HK-2 (cell line): Measurements from ENCODE around the gene COMT.

Experiments
- DNase-seq: peaks from one replicate; pipeline ENCODE4 v3.0.0-alpha.2; 2018; ENCODE audit not compliant: unreplicated experiment

Gene COMT

DNA sequence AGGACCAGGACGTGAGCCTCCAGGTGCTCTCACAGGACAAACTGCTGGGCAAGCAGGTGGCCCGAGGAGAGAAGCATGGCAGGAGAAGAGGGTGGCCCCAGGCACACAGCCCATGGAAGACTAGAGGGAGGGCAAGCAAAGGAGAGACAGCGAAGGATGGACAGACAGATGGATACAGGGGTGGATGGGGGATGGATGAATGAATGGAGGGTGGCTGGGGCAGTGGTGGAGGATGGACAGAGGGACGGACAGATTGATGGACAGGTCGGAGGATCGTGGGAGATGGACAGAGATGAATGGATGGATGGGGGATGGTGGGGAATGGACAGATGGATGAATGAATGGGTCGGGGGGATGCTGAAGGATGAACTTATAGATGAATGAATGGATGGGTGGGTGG, 52.4 kb downstream of the COMT start:
- DNase-seq, result no peak

DNA sequence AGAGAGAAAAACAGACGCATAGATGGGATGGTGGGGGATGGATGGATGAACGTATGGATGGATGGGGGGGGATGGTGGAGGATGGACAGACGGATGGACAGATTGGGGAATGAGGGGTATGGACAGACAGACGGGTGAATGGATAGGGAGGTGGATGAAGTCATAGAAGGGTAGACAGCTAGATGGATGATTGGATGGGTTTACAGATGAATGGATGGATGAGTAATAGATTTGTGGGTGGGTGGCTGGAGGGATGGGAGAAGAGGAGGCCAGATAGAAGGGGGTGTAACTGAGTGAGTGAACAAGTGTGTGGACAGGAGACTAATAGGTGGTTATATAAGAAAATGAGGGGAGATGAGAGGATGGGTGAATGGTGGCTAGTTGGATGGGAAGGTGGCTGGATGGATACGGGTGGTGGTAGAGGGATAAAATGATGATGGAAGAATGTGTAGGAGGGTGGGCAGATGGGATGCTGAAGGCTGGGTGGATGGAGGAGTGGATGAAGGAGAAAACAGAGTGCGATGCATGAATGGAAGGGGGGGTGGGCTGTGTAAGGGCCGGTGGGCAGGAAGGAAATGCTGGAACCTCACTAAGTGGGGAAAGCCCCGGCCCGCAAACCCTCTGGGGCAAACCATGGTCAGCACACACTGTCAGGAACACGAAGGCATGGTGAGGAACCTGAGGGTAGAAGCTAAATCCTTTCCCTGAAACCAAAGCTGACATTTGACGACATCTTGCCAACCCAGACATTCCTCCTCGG, 53.5 kb downstream of the COMT start:
- DNase-seq, result no peak

DNA sequence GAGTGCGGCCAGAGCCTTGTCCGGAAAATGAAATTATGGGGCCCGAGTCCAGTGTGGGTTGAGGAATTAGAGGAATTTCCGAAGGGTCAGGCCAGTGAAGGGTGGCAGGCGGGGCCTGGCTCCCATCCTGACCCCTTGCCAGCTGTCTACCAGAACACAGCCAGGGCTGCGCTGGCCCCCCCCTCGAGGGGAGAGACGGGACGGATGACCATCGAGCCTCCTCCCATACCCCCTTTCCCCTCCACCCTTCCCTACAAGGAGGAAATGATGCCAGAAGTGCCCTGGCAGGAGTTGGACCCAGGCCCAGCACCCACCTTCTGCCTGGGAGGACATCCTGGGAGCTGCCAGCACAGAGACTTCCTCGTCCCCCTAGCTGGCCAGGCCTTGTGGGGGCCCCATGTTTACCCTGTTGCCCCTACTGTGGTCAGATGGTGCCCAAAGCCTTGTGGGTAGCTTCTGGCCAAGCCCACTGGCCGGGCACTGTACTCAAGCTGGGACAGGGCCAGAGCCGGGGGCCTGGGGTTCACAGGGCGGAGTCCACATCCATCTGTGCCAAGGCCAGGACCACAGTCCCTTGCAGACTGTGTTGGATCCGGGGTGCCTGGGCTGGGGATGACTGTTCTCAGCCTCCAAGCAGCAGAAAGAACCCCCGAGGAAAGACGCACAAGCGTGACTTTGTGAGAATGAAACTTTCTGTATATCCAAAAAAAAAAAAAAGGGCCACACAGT, 54.2 kb downstream of the COMT start:
- DNase-seq, result no peak

DNA sequence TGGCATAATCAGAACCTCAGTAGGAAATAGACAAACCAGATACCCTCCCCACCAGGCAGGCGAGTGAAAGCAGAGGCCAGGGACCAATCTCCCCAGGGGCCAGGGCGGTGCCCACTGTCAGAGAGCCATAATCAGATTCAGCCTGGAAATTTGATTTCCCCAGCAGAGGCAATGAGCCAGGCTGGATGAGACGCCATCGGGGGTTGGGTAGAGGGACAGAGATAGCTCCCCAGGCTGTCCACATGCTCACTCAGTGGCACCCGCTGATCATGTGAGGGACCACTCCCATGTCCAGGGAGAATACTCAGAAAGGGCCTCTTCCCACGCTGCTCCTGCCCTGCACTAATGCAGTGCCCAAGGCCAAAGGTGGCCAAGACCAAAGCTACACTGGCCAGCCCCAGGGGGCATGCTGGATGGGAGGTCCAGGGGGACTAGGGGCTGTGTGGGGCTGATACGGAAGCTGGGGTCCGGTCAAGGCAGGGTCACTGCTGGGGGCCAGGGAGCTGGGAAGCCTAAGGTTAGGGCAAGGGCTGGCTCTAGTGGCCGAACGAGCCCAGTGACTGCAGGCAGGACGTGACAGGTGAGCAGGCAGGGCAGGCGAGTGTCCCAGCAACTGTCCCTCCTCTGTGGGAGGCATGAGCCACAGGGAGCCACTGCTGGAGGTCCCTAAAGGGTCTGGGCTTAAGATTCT, 55.3 kb downstream of the COMT start:
- no peak for DNase-seq

DNA sequence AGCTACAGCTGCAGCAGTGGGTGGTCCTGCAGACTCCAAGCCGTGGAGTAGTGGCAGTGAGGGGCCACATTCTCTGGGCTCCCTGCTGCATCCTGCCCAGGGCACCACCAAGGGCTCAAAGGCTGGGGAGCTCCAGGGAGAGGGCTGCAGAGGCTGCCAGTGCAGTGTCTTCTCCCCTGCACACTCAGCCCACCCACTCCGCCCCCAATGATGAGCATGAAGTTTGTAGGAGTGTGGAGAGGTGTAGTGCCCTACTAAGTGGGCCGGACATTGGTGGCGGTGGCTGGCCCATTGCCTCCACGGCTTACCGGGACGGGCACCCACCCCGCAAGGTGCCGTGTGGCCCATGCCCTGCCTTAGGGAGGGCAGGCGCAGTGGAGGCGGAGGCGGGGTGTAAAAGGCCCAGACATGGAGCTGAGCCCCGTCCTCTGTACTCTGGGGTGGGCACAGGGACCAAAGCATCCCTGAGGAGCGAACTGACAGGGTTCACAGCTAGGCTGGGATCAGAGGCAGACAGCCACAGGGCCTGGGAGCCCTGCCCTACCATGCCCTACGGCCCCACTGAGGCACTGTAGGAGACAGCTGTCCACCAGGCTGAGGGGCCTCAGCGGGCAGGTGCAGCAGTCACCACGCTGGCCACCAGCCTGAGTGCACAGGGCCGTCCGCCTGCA, 56.1 kb downstream of the COMT start:
- no peak for DNase-seq

DNA sequence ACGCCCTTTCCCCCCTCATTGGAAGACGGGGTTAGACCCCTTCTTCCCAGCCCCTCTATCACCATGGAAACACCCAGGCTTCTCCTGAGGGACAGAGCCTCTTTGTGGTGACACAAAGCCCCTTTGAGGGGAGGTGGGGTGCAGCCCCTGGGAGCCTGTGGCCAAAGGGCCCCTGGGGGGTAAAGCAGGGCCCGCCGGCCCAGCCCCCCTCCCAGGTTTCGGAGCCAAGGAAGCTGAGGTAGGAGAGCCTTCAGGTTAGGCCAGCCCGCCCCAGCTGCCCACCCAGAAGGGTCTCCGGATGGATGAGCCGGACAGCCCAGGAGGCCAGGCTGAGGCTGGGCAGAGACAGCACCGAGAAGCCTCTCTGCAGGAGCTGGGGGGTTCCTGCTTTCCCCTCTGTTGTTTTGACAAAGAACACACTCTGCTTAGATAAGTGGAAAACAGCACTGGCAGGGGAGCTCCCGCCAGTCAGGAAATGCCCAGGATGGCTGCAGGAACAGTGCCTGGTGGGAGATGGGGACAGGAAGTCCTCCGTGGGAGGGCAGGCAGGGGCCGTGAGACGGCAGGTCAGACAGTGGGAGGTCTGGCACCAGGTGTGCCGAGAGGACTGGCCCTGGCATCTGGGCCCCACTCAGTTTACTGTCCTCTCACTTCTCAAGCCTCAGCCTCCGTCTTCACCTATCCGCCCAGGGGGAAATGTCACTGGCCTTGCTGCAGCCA, 56.8 kb downstream of the COMT start:
- no peak for DNase-seq

DNA sequence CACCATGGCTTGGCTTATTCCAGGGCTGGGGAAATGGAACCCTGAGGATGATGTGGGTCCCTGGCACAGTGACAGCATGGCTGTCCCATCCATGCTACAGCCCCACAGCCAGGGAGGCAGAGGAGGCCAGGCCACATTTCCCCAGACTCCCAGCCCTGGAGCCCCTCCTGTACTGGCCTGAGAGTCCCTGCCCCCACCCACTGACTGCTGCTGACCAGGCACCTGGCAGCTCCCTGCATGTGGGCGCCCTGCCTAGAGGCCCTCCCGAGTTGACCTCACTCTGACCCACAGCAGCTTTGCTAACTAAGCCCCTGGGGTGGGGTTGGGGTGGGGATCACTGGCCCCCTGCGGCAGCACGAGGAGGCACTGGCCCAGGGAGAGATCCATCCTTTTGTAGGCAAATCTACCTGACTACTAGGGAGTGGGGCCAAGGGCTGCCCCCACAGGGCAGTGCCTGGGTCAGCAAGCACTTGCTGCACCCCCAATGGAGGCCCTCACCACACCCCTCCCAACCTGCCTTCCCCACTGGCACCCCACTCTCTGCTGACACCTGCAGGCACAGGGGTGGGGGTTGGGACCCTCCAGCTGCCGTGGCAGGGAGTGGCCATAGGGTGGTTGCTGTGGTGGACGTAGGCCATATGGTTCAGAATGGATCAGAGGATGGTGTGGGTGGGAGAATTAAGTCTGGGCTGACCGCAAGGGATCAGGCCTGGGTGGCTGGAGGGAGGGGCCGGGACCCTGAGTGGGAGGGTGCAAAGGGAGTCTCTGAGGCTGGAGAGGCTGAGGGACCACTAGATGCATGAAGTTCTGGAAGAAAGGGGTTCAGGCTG, 57.6 kb downstream of the COMT start:
- no peak for DNase-seq

DNA sequence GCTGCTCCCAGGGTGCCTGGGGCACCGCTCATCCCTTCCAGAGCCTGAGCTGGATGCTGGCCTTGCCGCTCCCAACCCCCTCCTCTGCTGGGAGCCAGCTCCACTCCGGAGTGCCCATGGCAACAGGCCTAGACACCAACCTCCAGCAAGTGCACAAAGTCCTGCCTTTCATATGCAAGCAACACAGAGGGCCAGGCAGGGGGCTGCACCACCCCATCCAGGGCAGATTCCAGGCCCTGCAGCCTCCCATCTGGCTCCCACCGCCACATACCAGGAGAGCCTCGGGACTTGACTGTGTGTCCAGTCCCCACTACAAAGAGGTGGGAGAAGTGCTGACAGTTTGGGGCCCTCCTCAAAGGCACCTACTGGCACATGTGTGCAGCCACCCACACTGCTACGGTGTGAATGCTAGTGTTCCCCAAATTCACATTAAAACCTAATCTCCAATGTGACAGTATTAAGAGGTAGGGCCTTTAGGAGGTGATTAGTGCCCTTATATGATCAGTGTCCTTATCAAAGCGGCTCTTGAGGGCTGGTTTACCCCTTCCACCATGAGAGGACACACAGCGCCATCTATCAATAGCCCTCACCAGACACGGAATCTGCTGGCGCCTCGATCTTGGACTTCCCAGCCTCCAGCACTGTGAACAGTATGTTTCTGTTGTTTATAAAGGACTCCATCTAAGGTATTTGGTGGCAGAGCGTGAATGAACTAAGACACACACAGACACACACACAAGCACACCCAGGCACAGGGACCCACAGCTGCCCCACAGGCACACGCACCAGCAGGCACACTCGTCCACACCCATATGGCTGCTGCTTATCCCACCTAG, 58.9 kb downstream of the COMT start:
- DNase-seq, result no peak

DNA sequence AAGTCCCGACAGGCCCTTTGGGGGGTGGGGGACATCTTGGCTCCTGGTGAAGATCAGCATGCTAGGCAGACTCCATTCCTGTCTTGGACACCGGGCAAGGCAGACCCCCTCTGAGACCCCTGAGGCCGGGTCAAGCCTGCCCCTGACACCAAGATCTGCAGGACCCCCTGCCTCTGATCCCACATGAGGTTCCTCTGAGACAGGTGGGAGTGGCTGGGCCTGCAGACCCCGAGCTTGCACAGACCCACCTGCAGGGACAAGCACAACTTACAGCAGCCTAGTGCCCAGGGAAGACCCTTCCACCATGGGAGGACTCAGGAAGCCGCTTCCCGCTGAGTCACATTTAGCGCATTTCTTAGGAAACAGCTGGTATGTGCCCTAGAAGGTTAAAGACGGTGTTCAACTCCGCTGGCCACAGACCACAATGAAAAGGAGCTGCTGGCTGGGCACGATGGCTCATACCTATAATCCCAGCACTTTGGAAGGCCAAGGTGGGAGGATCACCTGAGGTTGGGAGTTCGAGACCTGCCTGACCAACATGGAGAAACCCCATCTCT, 59.6 kb downstream of the COMT start:
- DNase-seq, result no peak

DNA sequence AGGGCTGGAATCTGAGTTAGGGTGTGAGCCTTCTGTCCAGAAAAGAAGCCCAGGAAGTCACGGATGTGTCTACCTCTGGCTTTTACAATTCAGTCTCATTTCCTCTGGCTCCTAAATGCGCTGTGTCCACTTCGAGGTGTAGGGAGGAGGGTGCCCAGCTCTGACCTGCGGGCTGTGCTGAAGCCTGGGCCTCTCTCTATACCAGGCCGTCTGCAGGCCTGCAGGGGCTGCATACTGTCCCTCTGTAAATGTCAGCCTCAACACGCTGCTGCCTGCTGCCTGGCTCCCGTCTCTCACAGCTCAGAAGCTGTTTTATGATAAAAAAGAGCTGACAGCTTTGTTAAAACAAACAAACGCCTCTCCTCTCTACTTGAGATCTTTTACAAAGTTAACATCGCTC, 60.6 kb downstream of the COMT start:
- DNase-seq, result no peak

DNA sequence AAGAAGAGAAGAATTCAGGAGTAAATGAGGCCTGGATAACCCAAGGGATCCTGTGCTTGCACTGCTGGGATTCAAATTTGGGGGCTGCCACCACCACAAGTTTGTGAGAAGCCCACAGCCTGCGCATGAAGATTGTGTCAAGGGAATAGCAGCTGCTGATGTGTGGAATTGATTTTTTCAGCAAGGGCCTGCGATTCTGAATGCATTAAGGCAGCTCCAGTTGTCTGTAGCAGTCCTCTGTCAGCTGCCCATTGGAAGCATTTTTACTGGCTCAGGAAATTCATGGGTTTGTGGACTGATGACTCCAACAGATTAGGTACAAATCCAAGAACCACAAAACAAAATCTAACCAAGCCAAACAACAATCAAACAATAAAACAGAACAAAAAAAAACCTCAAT, 61.1 kb downstream of the COMT start:
- no peak for DNase-seq

DNA sequence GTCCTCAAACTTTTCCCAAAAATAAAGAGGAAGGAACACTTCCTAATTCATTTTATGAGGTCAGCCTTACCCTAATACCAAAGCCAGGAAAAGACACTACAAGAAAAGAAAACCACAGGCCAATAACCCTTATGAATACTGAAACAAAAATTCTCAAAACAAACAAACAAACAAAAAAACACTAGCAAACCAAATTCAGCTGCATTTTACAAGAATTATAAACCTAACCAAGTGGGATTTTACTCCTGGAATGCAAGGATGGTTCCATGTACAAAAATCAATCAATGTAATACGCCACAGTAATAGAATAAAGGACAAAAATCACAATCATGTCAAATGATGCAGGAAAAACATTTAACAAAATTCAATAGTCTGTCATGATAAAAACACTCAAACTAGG, 61.7 kb downstream of the COMT start:
- DNase-seq, result no peak

DNA sequence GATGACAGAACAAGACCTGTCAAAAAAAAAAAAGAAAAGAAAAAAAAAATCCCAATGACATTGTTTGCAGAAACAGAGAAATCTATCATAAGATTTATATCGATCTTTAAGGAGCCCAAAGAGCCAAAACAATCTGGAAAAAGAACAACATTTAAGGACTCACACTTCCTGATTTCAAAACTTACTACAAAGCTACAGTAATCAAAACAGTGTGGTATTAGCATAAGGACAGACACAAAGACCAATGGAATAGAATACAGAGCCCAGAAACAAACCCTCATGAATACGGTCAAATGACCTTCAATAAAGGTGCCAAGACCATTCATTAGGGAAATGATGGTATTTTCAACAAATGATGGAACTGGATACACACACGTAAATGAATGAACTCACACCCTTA, 62.9 kb downstream of the COMT start:
- no peak for DNase-seq

DNA sequence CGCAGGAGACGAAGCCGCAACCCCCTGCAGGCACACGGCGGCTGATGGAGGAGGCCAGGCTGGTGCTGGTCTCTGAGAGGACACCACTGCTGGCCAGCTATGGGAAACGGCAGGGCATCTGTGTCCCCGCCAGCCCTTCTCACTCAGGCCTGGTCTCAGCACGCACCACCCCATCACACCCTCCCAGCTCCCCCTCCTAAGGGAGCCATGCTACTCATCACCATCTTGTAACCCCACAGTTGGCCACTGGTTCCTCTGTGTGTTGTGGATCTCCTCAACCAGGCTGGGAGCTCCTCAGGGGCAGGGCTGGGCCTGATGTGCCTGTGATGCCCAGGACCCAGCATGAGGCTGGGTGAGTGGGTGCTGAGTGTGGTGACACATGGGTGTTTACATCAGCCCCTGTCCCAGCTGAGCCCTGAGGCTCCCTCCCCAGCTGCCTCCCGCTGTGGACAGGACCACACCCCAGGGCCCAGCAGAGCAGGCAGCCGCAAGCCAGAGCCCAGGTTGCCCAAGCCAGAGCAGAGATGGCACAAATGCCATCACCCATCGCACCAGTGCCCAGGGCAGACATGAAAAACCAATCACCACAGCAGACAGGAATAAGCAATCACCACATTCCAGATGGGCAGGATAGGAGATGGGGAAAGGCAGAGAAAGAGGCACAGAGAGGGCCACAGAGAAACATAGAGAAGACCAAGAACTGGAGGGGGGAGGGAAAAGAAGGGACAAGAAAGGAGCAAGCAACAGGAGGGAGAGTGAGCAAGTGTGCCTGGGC, 66.8 kb downstream of the COMT start:
- DNase-seq, result no peak

DNA sequence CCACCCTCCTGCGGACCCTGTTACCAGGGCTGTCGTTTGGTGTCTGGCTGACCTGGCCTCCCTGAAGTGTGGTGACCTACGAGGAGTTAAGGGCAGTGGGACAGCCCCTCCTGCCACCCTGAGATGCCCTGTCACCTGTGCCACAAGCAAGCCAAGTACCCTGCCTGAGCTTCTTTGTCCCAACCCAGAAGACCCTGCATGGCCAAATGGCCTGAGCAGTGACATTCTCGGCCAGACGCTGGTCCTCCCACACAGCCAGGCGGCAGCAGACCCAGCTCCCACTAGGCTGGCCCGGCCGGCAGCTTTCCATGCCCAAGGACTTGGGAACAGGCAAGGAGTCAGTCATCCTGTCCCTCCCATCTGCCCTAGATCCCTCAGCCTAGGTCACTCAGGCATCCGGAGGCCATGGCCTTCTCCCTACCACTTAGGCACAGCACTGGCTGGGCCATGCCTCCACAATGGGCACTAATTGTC, 67.5 kb downstream of the COMT start:
- no peak for DNase-seq

DNA sequence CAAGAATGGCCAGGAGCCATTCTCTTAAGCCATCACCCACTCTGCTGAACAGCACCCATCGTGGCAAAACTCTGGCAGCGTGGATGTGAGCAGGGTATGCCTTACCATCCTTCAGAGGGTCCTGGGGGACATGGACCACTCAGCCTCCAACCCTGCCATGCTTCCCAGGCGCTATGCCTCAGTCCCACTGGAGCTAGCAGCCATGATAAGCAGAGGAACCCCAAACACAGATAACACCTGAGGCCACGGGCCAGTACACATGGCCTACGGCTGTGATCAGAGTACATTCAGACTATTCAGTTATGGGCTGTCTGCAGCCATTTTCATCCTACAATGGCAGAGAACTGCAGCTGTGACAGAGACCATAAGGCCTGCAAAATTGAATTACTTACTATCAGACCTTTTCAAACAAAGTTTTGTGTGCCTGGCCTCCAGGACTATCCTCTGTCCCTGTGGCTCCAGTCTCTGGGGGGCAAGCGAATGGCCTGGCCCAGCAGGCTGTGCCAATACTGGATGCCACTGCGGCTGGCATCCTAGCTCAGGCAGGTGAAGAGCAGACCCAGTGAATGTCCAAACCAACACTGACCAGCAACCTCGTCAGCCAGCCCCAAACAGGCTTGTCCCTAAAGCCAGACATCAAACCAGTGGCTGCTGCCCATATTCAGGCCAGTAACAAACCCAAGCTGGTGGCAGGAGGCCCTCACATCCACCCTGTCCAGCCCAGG, 68.2 kb downstream of the COMT start:
- no peak for DNase-seq

DNA sequence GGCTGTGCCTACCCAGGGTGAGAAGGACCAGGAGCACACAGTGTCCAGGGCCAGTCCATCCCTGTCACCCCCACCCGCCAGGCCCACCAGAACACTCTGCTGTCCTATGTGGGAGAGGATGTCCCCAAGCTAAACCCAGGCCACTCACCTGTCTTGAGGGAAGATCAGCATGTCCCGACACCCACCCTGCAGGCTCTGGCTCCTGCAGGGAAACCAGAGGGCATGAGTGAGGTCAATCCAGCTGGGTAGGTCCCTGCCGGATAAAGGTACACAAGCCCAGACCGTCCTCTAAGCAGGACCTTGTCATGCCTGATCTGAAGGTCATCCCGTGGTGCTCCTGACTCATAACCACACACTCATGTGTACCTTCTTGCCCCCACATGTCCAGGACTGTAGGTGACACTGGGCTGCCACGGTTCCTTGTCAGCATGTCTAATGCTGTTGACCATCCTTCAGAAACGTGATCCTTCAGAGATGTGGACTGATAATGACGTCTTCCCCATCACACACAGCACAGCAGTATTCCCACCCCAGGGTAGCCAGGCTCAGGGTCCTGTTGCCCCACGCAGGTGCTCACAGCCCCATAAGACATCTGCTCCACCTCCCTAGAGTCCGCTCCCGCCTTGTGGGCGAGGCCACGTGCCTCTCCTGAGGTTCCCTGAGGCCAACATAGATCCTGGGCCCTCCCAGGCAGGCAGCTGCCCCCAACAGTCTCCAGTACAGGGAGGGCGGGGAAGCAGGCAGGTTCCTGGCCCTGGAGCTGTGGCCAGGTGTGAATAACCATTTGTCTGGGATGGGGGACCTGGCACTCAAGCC, 68.9 kb downstream of the COMT start:
- no peak for DNase-seq
